DMS53 (cell line): Measurements from ENCODE around the gene U2AF2.

Experiments used
- DNase-seq: peaks from one replicate; lab custom pipeline; 2025; lab: John Stamatoyannopoulos, UW

Gene U2AF2

GRCh38 chr19:55621673-55622231 is 33.1 kb upstream of the U2AF2 start:
- DNase-seq = no peak

GRCh38 chr19:55622242-55622969 is 32.4 kb upstream of the U2AF2 start:
- DNase-seq = no peak

DNA sequence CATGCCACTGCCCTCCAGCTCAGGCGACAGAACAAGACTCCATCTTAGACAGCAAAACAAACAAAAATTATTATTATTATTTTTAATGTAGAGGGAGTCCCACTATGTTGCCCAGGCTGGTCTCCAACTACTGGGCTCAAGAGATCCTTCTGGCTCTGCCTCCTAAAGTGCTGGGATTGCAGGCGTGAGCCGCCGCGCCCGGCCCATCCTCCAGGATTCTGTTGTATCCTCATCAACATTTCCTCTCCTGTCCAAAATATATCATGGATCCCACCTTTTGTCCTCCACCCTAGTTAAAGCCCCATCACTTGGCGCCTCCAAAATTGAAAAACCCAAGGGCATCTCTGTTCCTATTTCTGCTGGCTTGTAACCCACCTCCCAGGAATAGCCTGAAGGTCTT is 31.7 kb upstream of the U2AF2 start:
- no peak for DNase-seq

DNA sequence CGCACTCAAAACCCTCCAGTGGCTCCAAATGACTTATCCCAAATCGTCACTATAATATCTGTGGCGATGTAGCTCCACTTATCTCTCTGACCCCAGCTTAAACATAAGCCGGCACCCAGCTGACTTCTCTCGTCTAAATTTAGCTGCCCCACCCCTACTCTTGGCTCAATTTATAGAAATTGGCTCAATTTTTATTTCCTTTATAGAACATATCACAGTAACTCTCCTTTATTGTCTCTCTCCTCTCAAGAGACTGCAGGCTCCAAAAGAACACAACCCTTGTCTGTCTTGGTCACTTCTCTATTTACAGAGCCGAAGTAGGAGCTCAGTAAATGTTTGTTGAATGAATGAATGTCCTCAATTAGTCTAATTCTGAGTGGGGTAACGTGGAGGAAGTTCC is 31.3 kb upstream of the U2AF2 start:
- DNase-seq = no peak

DNA sequence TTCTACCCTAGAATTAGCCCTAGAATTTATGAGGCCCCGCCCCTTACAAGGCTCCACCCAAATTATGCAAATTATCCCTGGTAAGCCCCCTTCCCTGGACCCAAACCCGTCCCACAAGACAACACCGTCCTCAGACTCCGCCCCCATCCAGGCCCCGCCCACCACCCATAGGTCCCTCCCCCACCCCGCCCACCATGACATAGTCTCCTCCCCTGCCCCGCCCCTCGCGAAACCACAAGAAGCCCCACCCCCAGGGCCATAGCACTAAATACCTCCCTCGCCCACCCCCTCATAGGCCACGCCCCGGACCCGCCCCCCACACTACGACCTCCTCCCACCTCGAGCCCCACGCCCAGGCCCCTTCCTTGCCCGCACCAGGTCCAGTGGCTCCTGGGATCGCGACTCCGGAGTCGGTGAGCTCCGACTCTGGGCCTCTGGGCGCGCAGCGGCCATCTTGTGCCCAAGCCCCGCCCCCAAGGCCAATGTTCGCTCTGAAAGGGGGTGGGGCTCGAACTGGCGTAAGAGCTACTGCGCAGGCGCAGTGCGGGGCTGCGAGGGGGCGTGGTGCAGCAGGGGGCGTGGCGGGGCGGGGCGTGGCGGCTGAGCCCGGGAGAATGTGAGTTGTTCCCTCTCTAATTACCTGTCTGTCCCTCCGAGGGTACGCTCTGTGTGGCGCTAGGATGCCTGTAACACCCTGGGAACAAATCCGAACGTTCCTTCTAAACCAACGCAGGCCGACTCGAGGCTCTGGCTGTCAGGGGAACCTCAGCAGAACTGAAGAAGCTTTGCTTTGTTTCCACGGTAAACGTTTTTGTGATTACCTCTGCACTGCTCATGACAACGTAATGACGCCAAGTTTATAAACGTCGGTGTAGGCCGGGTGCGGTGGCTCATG is 30.5 kb upstream of the U2AF2 start, which contains the start of gene ZNF784:
Gene ZNF784 (minus strand): TSS at position 458 of the 895 bp plus-strand sequence. CDS start 5 bp downstream, at position 453.
- peak; percentile 96 for DNase-seq

GRCh38 chr19:55625004-55625326 is 29.9 kb upstream of the U2AF2 start:
- DNase-seq = peak; percentile 46

DNA sequence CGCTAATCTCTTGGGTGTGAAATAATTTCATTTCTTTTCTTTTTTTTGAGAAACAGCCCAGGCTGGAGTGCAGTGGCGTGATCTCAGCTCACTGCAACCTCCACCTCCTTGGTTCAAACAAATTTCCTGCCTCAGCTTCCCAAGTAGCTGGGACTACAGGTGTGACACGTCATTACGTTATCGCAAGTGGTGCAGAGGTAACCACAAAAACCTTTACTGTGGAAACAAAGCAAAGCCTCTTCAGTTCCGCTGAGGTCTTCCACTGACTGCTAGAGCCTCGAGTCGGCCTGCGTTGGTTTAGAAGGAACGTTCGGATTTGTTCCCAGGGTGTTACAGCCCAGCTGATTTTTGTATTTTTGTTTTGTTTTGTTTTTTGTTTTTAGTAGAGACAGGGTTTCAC is 28.5 kb upstream of the U2AF2 start:
- no peak for DNase-seq

- peak; percentile 95 for DNase-seq
These were observed 22.4 kb upstream of the U2AF2 start for GRCh38 chr19:55632463-55632834.

DNA sequence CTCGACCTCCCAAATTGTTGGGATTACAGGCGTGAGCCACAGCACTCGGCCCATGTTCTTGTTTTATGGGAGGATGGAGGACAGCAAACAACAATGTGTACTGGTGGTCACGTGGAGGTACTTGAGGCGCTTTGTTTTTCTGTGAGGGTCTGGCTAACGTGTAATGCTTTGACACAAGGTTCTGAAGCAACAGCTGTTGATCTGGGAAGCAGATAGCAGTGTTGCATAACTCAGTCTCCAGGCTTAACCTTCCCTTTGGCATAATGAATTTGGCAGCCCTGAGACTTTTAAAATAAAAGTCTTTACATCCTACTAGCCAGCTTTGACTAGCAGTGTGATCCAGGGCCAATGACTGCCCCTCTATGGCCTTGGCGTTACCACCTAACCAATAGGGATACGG is 21.0 kb upstream of the U2AF2 start:
- DNase-seq = peak; percentile 32

DNA sequence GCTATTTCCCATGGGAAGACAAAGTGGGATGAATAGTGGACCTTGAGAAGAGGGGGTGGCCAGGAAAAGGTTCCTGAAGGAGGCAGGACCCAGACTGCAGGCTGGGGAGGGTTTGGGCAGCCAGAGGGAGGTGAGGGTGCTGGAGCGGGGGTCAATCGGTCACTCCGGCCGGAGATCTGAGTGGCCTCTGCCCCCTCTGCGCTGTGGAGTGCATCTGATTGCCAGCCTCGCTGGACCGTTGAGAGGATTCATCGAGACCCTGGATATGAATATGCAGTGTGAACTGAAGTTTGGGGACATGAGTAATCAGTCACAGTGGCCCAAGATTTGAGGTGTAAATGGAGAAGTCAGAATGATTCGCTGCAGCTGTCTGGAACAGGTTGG is 19.5 kb upstream of the U2AF2 start:
- DNase-seq = no peak

- no peak for DNase-seq
These were observed 18.9 kb upstream of the U2AF2 start for GRCh38 chr19:55635856-55636440.

DNA sequence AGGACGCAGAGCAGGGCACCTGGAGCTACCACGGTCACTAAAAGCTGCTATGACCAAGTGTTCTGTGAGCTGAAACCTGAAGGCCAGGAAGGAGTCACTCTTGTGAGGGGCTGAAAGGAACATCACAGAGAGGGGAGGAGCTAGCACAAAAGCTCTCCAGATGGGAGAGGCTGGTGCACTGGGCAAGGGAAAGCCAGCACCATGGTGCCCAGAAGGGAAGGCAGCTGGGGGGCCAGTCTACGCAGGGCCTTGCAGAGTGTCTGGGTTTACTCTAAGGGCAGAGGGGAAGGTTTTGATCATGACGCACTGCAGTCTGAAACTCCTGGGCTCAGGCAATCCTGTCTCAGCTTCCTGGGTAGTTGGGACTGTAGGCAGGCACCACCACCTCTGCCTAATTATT is 18.1 kb upstream of the U2AF2 start:
- no peak for DNase-seq

- DNase-seq = no peak
These were observed 17.3 kb upstream of the U2AF2 start for GRCh38 chr19:55637534-55637933.

DNA sequence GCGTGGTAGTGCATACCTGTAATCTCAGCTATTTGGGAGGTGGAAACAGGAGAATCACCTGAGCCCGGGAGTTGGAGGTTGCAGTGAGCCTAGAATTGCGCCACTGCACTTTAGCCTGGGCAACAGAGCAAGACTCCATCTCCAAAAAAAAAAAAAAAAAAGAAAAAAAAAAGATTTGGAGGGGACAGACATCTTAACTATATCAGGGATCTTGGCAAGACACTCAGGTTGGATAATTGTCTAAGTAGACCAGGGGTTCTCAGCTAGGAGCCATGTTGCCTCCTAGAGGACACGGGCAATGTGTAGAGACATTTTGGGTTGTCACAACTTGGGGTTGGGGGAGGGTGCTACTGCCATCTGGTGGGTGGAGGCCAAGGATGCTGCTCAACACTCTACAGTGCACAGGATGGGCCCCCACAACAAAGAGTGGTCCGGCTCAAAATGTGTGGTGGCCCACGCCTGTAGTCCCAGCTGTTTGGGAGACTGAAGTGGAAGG is 15.9 kb upstream of the U2AF2 start:
- peak; percentile 69 for DNase-seq

DNA sequence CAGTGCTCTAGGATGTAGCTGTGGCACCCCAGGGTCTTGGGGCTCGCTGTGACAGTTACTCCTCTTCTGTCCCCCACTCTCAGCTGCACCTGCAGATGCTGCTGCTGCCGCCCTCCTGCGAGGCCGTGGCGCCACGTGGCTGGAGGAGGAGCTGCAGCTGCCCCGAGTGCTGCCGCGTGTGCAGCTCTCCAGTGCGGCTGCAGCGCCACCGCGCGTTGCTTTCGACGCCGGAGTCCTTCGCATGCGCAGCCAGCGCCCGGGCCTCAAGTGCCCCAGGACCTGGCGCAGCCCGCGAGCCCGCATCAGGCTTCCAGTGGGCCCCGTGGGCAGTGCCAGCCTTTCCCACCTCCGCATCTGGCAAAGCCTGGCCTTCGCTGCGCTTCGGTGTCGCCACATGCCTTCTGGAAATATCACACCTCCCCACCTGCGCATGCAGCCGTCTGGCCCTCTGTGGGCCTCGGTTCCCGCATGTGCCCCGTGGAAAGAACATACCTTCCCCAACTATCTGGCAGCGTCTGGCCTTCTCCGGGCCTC is 14.7 kb upstream of the U2AF2 start:
- DNase-seq = peak; percentile 96

- peak; percentile 89 for DNase-seq
These were observed 14.0 kb upstream of the U2AF2 start, which contains the start of gene ZNF580 for GRCh38 chr19:55640577-55641425. TSS of gene ZNF580 (plus strand) at chr19:55641002. CDS start at chr19:55642509, 1,507 bp downstream.

DNA sequence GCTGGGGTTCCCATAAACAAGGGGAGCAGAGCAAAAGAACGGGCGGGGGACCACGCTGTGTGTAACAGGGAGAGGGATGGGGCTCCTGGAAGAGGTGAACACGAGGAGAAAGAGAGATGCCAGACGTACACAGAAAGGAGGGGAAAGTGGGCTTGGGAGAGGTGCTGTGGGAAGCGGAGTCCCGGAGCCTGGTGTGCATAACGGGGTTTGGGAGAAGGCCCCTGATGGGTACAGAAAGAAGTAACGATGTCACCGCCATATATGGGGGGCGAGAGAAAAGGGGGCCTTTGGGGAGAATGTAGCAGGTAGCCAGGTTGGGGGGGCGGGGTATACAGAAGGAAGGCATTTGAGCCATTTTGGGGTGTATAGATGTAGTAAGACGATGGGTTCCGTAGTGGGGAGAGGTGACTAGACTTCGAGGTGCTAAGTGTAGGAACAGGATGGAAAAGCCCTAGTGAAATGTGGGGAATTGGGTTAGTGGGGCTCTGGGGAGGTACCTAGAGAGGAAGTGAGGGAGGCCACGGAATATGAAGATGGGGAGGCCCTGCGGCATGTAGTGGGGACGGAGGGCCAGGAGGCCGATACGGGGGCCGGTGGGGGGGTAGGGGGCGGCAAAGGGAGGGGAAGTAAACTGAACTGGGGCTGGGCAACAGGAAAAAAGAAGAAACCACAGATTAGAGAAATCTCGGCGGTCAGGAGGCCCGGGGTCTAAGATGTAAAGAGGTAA is 13.2 kb upstream of the U2AF2 start:
- peak; percentile 69 for DNase-seq

GRCh38 chr19:55642153-55643002 is 12.5 kb upstream of the U2AF2 start:
- DNase-seq = peak; percentile 93
